Peyer's patch (tissue), 4 donors: ENCODE results near the gene VAV2.

Experiments
- POLR2A ChIP-seq, 2 donors: fragments of 450-650 bp; IDR thresholded peaks; one replicate each; pipeline ENCODE4 v1.5.1; 2017; ENCODE audit warnings: antibody characterized with exemption in 2 of 2, mild to moderate bottlenecking in 2 of 2, moderate library complexity in 2 of 2
- TF ChIP-seq, protein P1 (sequence below), 6 experiments: fragments of 450-650 bp in 4 of 6; fragments of 200-600 bp in 2 of 6; sonication (generic) in 1 of 6; IDR thresholded peaks; one replicate each; pipeline ENCODE4 v1.5.1; 2017 to 2019; ENCODE audit warnings: antibody characterized with exemption in 6 of 6, mild to moderate bottlenecking in 3 of 6, moderate library complexity in 1 of 6

DNA sequence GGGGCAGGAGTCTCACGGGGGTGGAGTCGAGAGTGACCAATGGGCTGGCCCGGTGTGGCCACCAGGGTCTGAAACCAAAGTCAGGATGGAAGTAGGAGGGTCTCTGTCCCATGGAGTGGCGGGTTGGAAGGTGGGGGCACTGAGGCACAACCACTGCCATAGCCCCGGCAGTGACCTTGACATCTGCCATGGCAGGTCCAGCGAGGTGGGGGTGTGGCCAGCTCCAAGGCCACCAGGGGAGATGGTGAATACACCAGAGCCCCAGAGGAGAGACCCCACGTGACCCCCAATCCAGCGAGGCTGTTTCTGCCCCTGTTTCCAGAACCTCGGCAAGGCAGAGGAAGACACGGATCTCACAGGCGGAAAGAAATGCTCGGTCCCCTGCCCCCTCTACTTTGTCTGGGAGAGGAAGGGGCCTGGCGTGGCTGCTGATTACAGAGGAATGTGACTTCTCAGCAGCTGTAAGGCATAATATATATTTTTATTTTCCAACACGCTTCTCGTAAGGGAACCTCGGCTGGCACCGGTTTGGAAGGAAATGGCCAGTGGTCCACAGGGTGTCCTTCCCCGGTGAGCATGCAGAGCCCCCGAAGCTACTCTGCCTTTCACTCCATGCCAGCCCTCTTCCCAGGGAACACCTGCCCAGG, 148.2 kb downstream of the VAV2 start:
- TF ChIP-seq, protein P1, sequence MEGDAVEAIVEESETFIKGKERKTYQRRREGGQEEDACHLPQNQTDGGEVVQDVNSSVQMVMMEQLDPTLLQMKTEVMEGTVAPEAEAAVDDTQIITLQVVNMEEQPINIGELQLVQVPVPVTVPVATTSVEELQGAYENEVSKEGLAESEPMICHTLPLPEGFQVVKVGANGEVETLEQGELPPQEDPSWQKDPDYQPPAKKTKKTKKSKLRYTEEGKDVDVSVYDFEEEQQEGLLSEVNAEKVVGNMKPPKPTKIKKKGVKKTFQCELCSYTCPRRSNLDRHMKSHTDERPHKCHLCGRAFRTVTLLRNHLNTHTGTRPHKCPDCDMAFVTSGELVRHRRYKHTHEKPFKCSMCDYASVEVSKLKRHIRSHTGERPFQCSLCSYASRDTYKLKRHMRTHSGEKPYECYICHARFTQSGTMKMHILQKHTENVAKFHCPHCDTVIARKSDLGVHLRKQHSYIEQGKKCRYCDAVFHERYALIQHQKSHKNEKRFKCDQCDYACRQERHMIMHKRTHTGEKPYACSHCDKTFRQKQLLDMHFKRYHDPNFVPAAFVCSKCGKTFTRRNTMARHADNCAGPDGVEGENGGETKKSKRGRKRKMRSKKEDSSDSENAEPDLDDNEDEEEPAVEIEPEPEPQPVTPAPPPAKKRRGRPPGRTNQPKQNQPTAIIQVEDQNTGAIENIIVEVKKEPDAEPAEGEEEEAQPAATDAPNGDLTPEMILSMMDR (IDR thresholded peaks at IDR 0.05) = no peak
- no peak for TF ChIP-seq POLR2A (IDR thresholded peaks at IDR 0.05)
